ENCODE results near the gene LSM7.

LSM7 gene

GRCh38 chr19:2306281-2306806, 22.0 kb downstream of the LSM7 start:
- Histone ChIP-seq H3K18ac (ENCODE audit: low read length) (no peak overlapping the region), H3K4me2 (ENCODE audit: low read length) (no peak overlapping the region), H4K8ac (ENCODE audit: low read depth, low read length) (no peak overlapping the region), H4K91ac (ENCODE audit: low read depth, low read length) (no peak overlapping the region), H3K27ac (ENCODE audit: low read depth, low read length) (no peak overlapping the region), H3K79me2 (ENCODE audit: control insufficient read depth, insufficient read depth, low read length, poor library complexity) (no peaks in the 10 kb centered on the region), H2BK120ac (ENCODE audit: insufficient read depth, low read length, poor library complexity) (no peak overlapping the region), H3K79me1 (ENCODE audit: low read length) (no peaks in the 10 kb centered on the region), H3K9me3 (ENCODE audit: insufficient read depth, low read depth, low read length) (peaks cover 4% of the 10 kb centered on the region), H3K36me3 (ENCODE audit: control insufficient read depth in 1 of 2, insufficient read depth in 2 of 2, low read length in 2 of 2) (no peaks in the 10 kb centered on the region), H3K4me1 (ENCODE audit: control insufficient read depth in 1 of 2, insufficient read depth in 2 of 2, low read length in 2 of 2) (peaks cover 0 to 3% of the 10 kb centered on the region in 2 experiments), H3K14ac (ENCODE audit: low read length) (no peak overlapping the region), H3K4ac (ENCODE audit: low read depth, low read length) (no peak overlapping the region), H2BK5ac (ENCODE audit: low read depth, low read length, poor library complexity) (no peak overlapping the region), H3K27me3 (ENCODE audit: insufficient read depth, low read length) (peaks cover 27% of the 10 kb centered on the region), H2AFZ (ENCODE audit: insufficient read depth, low read length, poor library complexity) (no peak overlapping the region), H2AK5ac (ENCODE audit: low read length) (no peak overlapping the region), H3K9ac (ENCODE audit: low read length) (no peak overlapping the region), H2BK12ac (ENCODE audit: low read length) (no peak overlapping the region), H3K4me3 (ENCODE audit: low read depth, low read length) (no peak overlapping the region), H4K12ac (ENCODE audit: low read depth, low read length) (no peak overlapping the region), H3K23ac (ENCODE audit: low read length) (no peak overlapping the region)
- DNase-seq, result no peak
- WGBS (ENCODE audit: extremely low coverage, insufficient coverage, insufficient read length), result no CpG with 5 or more reads among the region's 19 CpGs

- no peaks in the 10 kb centered on the region for H3K79me1 ChIP-seq (ENCODE audit: low read length)
- no peak overlapping the region for H3K23ac ChIP-seq (ENCODE audit: low read length)
- H3K9me3 ChIP-seq (ENCODE audit: insufficient read depth, low read depth, low read length), result peaks cover 4% of the 10 kb centered on the region
- H2AFZ ChIP-seq (ENCODE audit: insufficient read depth, low read length, poor library complexity), result no peak overlapping the region
- H2BK12ac ChIP-seq (ENCODE audit: low read length), result no peak overlapping the region
- no peak overlapping the region for H2BK5ac ChIP-seq (ENCODE audit: low read depth, low read length, poor library complexity)
- no peak overlapping the region for H4K12ac ChIP-seq (ENCODE audit: low read depth, low read length)
- no peaks in the 10 kb centered on the region for H3K79me2 ChIP-seq (ENCODE audit: control insufficient read depth, insufficient read depth, low read length, poor library complexity)
- no peak overlapping the region for H3K14ac ChIP-seq (ENCODE audit: low read length)
- no peak overlapping the region for H3K18ac ChIP-seq (ENCODE audit: low read length)
- H4K91ac ChIP-seq (ENCODE audit: low read depth, low read length), result no peak overlapping the region
- no peak overlapping the region for H2AK5ac ChIP-seq (ENCODE audit: low read length)
- no peaks in the 10 kb centered on the region for H3K36me3 ChIP-seq (ENCODE audit: control insufficient read depth in 1 of 2, insufficient read depth in 2 of 2, low read length in 2 of 2)
- H3K9ac ChIP-seq (ENCODE audit: low read length), result no peak overlapping the region
- no peak overlapping the region for H3K27ac ChIP-seq (ENCODE audit: low read depth, low read length)
- no peak overlapping the region for H2BK120ac ChIP-seq (ENCODE audit: insufficient read depth, low read length, poor library complexity)
- no peak overlapping the region for H3K4ac ChIP-seq (ENCODE audit: low read depth, low read length)
- H3K27me3 ChIP-seq (ENCODE audit: insufficient read depth, low read length), result peaks cover 27% of the 10 kb centered on the region
- no peak overlapping the region for H3K4me2 ChIP-seq (ENCODE audit: low read length)
- DNase-seq, result no peak
- no peak overlapping the region for H4K8ac ChIP-seq (ENCODE audit: low read depth, low read length)
- peak overlapping the region; percentile 39 for H3K4me3 ChIP-seq (ENCODE audit: low read depth, low read length)
- H3K4me1 ChIP-seq (ENCODE audit: control insufficient read depth in 1 of 2, insufficient read depth in 2 of 2, low read length in 2 of 2), result peaks cover 0 to 3% of the 10 kb centered on the region in 2 experiments
- WGBS (ENCODE audit: extremely low coverage, insufficient coverage, insufficient read length), result no CpG with 5 or more reads among the region's 19 CpGs
Observed at GRCh38 chr19:2305452-2306280, 22.7 kb downstream of the LSM7 start.

- Histone ChIP-seq H3K27me3 (ENCODE audit: insufficient read depth, low read length) (peaks cover 25% of the 10 kb centered on the region), H3K36me3 (ENCODE audit: control insufficient read depth in 1 of 2, insufficient read depth in 2 of 2, low read length in 2 of 2) (no peaks in the 10 kb centered on the region), H3K79me2 (ENCODE audit: control insufficient read depth, insufficient read depth, low read length, poor library complexity) (no peaks in the 10 kb centered on the region), H2BK120ac (ENCODE audit: insufficient read depth, low read length, poor library complexity) (no peak overlapping the region), H2BK12ac (ENCODE audit: low read length) (no peak overlapping the region), H3K9me3 (ENCODE audit: insufficient read depth, low read depth, low read length) (peaks cover 1% of the 10 kb centered on the region), H3K4ac (ENCODE audit: low read depth, low read length) (no peak overlapping the region), H3K27ac (ENCODE audit: low read depth, low read length) (no peak overlapping the region), H3K23ac (ENCODE audit: low read length) (no peak overlapping the region), H3K18ac (ENCODE audit: low read length) (no peak overlapping the region), H3K4me1 (ENCODE audit: control insufficient read depth in 1 of 2, insufficient read depth in 2 of 2, low read length in 2 of 2) (peaks cover 0 to 3% of the 10 kb centered on the region in 2 experiments), H4K8ac (ENCODE audit: low read depth, low read length) (no peak overlapping the region), H3K4me3 (ENCODE audit: low read depth, low read length) (no peak overlapping the region), H2AK5ac (ENCODE audit: low read length) (no peak overlapping the region), H4K91ac (ENCODE audit: low read depth, low read length) (no peak overlapping the region), H3K9ac (ENCODE audit: low read length) (no peak overlapping the region), H4K12ac (ENCODE audit: low read depth, low read length) (no peak overlapping the region), H2BK5ac (ENCODE audit: low read depth, low read length, poor library complexity) (no peak overlapping the region), H3K79me1 (ENCODE audit: low read length) (no peaks in the 10 kb centered on the region), H3K14ac (ENCODE audit: low read length) (no peak overlapping the region), H2AFZ (ENCODE audit: insufficient read depth, low read length, poor library complexity) (no peak overlapping the region), H3K4me2 (ENCODE audit: low read length) (no peak overlapping the region)
- no peak for DNase-seq
- no CpG with 5 or more reads among the region's 26 CpGs for WGBS (ENCODE audit: extremely low coverage, insufficient coverage, insufficient read length)
Observed at GRCh38 chr19:2303211-2303798, 25.1 kb downstream of the LSM7 start.

- Histone ChIP-seq H3K9me3 (ENCODE audit: insufficient read depth, low read depth, low read length) (no peaks in the 10 kb centered on the region), H2BK120ac (ENCODE audit: insufficient read depth, low read length, poor library complexity) (no peak overlapping the region), H3K79me1 (ENCODE audit: low read length) (no peaks in the 10 kb centered on the region), H3K4ac (ENCODE audit: low read depth, low read length) (no peak overlapping the region), H2AFZ (ENCODE audit: insufficient read depth, low read length, poor library complexity) (no peak overlapping the region), H3K23ac (ENCODE audit: low read length) (no peak overlapping the region), H3K9ac (ENCODE audit: low read length) (no peak overlapping the region), H2BK5ac (ENCODE audit: low read depth, low read length, poor library complexity) (no peak overlapping the region), H3K79me2 (ENCODE audit: control insufficient read depth, insufficient read depth, low read length, poor library complexity) (no peaks in the 10 kb centered on the region), H4K12ac (ENCODE audit: low read depth, low read length) (no peak overlapping the region), H3K4me2 (ENCODE audit: low read length) (peak overlapping the region; percentile 23), H2BK12ac (ENCODE audit: low read length) (no peak overlapping the region), H4K8ac (ENCODE audit: low read depth, low read length) (no peak overlapping the region), H3K4me3 (ENCODE audit: low read depth, low read length) (no peak overlapping the region), H3K27ac (ENCODE audit: low read depth, low read length) (no peak overlapping the region), H3K4me1 (ENCODE audit: control insufficient read depth in 1 of 2, insufficient read depth in 2 of 2, low read length in 2 of 2) (no peaks in the 10 kb centered on the region), H3K36me3 (ENCODE audit: control insufficient read depth in 1 of 2, insufficient read depth in 2 of 2, low read length in 2 of 2) (no peaks in the 10 kb centered on the region), H3K18ac (ENCODE audit: low read length) (no peak overlapping the region), H3K14ac (ENCODE audit: low read length) (no peak overlapping the region), H3K27me3 (ENCODE audit: insufficient read depth, low read length) (peaks cover 19% of the 10 kb centered on the region), H2AK5ac (ENCODE audit: low read length) (no peak overlapping the region), H4K91ac (ENCODE audit: low read depth, low read length) (no peak overlapping the region)
- no CpG with 5 or more reads among the region's 62 CpGs for WGBS (ENCODE audit: extremely low coverage, insufficient coverage, insufficient read length)
- peak in 1 of 2 donors; percentile 39 for DNase-seq
Observed at GRCh38 chr19:2302319-2303210, 25.8 kb downstream of the LSM7 start.

All from trophoblast cell (in vitro differentiated cells and primary cell).